Progenitor cell of endocrine pancreas (in vitro differentiated cells): ENCODE measurements around the gene RNF217. TPM values are rescaled to one million over a fixed set of nuclear protein-coding genes. Genes with fewer than 3 reads are reported as not detected.

Experiments used
- DNase-seq: peaks from one replicate; pipeline ENCODE4 v3.0.0; 2021; ENCODE audit warnings: low spot score; ENCODE audit not compliant: unreplicated experiment
- H3K27ac Mint-ChIP-seq: 2 replicates; pipeline ENCODE4 v1.8.0; 2021; ENCODE audit warnings: mild to moderate bottlenecking, moderate library complexity, mixed read lengths
- H3K27me3 Mint-ChIP-seq: 2 replicates; pipeline ENCODE4 v1.8.0; 2021; ENCODE audit warnings: mixed read lengths
- H3K36me3 Mint-ChIP-seq: 2 replicates; pipeline ENCODE4 v1.8.0; 2022; ENCODE audit warnings: mixed read lengths; ENCODE audit not compliant: insufficient read depth
- H3K4me1 Mint-ChIP-seq: 2 replicates; pipeline ENCODE4 v1.8.0; 2021; ENCODE audit warnings: low read depth, mixed read lengths
- H3K4me3 Mint-ChIP-seq: 2 replicates; pipeline ENCODE4 v1.8.0; 2021; ENCODE audit warnings: low read depth, mild to moderate bottlenecking, moderate library complexity, mixed read lengths
- H3K9me3 Mint-ChIP-seq: 2 replicates; pipeline ENCODE4 v1.8.0; 2021; ENCODE audit warnings: low read depth, mixed read lengths
- CTCF ChIP-seq: fragments of 200-600 bp; sonication (generic); IDR thresholded peaks from one replicate; pipeline ENCODE4 v1.5.0; 2021; ENCODE audit warnings: antibody characterized with exemption, mild to moderate bottlenecking; ENCODE audit not compliant: unreplicated experiment
- total RNA-seq: library from RNA; stranded (reverse); gene quantifications from 2 replicates; pipeline ENCODE4 v1.2.1, GENCODE V29; 2021

RNF217 gene
- total RNA-seq, 1 donor from 2014 or later = 22.6 TPM

GRCh38 chr6:124989136-124989983 is 27.1 kb downstream of the RNF217 start:
- no peak for TF ChIP-seq CTCF
- no peak overlapping the region for H3K4me3 Mint-ChIP-seq
- H3K9me3 Mint-ChIP-seq = peaks cover 3% of the 10 kb centered on the region
- no peak overlapping the region for H3K27ac Mint-ChIP-seq
- no peaks in the 10 kb centered on the region for H3K27me3 Mint-ChIP-seq
- peaks cover 14% of the 10 kb centered on the region for H3K4me1 Mint-ChIP-seq
- H3K36me3 Mint-ChIP-seq = peaks cover 6% of the 10 kb centered on the region
- no peak for DNase-seq

GRCh38 chr6:124990988-124991387 is 28.8 kb downstream of the RNF217 start:
- no peak overlapping the region for H3K4me3 Mint-ChIP-seq
- H3K36me3 Mint-ChIP-seq = peaks cover 6% of the 10 kb centered on the region
- no peak for TF ChIP-seq CTCF
- no peak overlapping the region for H3K27ac Mint-ChIP-seq
- no peak for DNase-seq
- H3K27me3 Mint-ChIP-seq = no peaks in the 10 kb centered on the region
- peaks cover 3% of the 10 kb centered on the region for H3K9me3 Mint-ChIP-seq
- peaks cover 14% of the 10 kb centered on the region for H3K4me1 Mint-ChIP-seq

- Mint-ChIP-seq H3K9me3 (peaks cover 3% of the 10 kb centered on the region), H3K4me3 (no peak overlapping the region), H3K27me3 (no peaks in the 10 kb centered on the region), H3K27ac (no peak overlapping the region), H3K4me1 (peaks cover 14% of the 10 kb centered on the region), H3K36me3 (peaks cover 6% of the 10 kb centered on the region)
- TF ChIP-seq CTCF = no peak
- no peak for DNase-seq
Measured at GRCh38 chr6:124991764-124992295, 29.6 kb downstream of the RNF217 start.

- no peak for DNase-seq
- H3K27ac Mint-ChIP-seq = no peak overlapping the region
- no peak for TF ChIP-seq CTCF
- no peak overlapping the region for H3K4me3 Mint-ChIP-seq
- no peaks in the 10 kb centered on the region for H3K27me3 Mint-ChIP-seq
- H3K4me1 Mint-ChIP-seq = peaks cover 14% of the 10 kb centered on the region
- peaks cover 2% of the 10 kb centered on the region for H3K36me3 Mint-ChIP-seq
- peaks cover 3% of the 10 kb centered on the region for H3K9me3 Mint-ChIP-seq
Measured at GRCh38 chr6:124993327-124993726, 31.1 kb downstream of the RNF217 start.

GRCh38 chr6:124994648-124995047 is 32.4 kb downstream of the RNF217 start:
- H3K36me3 Mint-ChIP-seq = no peaks in the 10 kb centered on the region
- no peaks in the 10 kb centered on the region for H3K9me3 Mint-ChIP-seq
- H3K4me1 Mint-ChIP-seq = peaks cover 13% of the 10 kb centered on the region
- no peak for DNase-seq
- no peaks in the 10 kb centered on the region for H3K27me3 Mint-ChIP-seq
- no peak overlapping the region for H3K27ac Mint-ChIP-seq
- no peak for TF ChIP-seq CTCF
- H3K4me3 Mint-ChIP-seq = no peak overlapping the region
